Stomach (tissue), 9 donors: ENCODE measurements around the gene PDS5A. TPM values are rescaled to one million over a fixed set of nuclear protein-coding genes. Genes with fewer than 3 reads are reported as not detected.
"Not testable (repeated sequence)": the region's sequence is repeated elsewhere in the genome, so short reads cannot be mapped to it uniquely, and the experiment has no call there.

Experiments used
- DNase-seq, 2 donors: peaks; one replicate each; pipeline versions ENCODE4 v3.0.0 to v3.0.0-alpha.2; 2013 to 2019
- H3K27ac ChIP-seq, 5 donors: fragments of 200-600 bp in 4 of 5; sonication (generic) in 4 of 5; one replicate each; pipeline ENCODE4 v1.5.1; 2013 to 2019; ENCODE audit warnings: mild to moderate bottlenecking in 1 of 5, moderate library complexity in 1 of 5
- H3K27me3 ChIP-seq, 3 donors: fragments of 200-600 bp; sonication (generic); one replicate each; pipeline ENCODE4 v1.5.1; 2017 to 2019; ENCODE audit warnings: mixed run types in 1 of 3
- H3K36me3 ChIP-seq, 4 donors: fragments of 200-600 bp; sonication (generic); 1 replicate in 3 of 4; 2 replicates in 1 of 4; pipeline ENCODE4 v1.5.1; 2016 to 2019
- H3K4me1 ChIP-seq, 4 donors: fragments of 200-600 bp; sonication (generic); one replicate each; pipeline ENCODE4 v1.5.1; 2016 to 2019
- H3K4me3 ChIP-seq, 4 donors: fragments of 200-600 bp; sonication (generic) in 3 of 4; one replicate each; pipeline ENCODE4 v1.5.1; 2016 to 2019; ENCODE audit warnings: mild to moderate bottlenecking in 1 of 4
- H3K9me3 ChIP-seq, 4 donors: fragments of 200-600 bp; sonication (generic); one replicate each; pipeline ENCODE4 v1.5.1; 2016 to 2019
- CTCF ChIP-seq, 7 experiments: fragments of 450-650 bp in 4 of 7; fragments of 200-600 bp in 3 of 7; sonication (generic) in 3 of 7; IDR thresholded peaks; one replicate each; pipeline ENCODE4 v1.5.1; 2016 to 2019; ENCODE audit warnings: antibody characterized with exemption in 7 of 7, control low read depth in 2 of 7, mild to moderate bottlenecking in 1 of 7
- EP300 ChIP-seq: sonication (generic); formaldehyde crosslinking; IDR thresholded peaks from one replicate; pipeline ENCODE4 v1.6.1; 2017; ENCODE audit warnings: antibody characterized with exemption
- POLR2A ChIP-seq, 4 donors: fragments of 450-650 bp; IDR thresholded peaks; one replicate each; pipeline ENCODE4 v1.6.1; 2016; ENCODE audit warnings: antibody characterized with exemption in 4 of 4, control low read depth in 2 of 4, mild to moderate bottlenecking in 1 of 4, moderate library complexity in 1 of 4
- POLR2AphosphoS5 ChIP-seq, 3 donors: sonication (generic); formaldehyde crosslinking; IDR thresholded peaks; one replicate each; pipeline ENCODE4 v1.6.1; 2016; ENCODE audit warnings: antibody characterized with exemption in 3 of 3
- WGBS, 5 donors: extraction: QIAGEN DNeasy Blood & Tissue Kit in 3 of 5; methylation state at CpG; one replicate each; pipeline versions ENCODE4 v1.1.5 to v1.1.7; 2013 to 2018; 5-methylcytosine and 5-hydroxymethylcytosine counted together
- intact Hi-C: fragments of 100-400 bp; cut with DNase I; formaldehyde crosslinking; loops from one replicate; pipeline ENCODE4 v1.15.1; 2023; ENCODE audit warnings: low total_unique reads
- polyA plus RNA-seq, 3 donors: library from polyadenylated mRNA; stranded (reverse); fragments of 200-250 nt; gene quantifications; one replicate each; pipeline ENCODE4 v1.2.3, GENCODE V29; 2013
- total RNA-seq, 5 donors: library from RNA; depleted of rRNA; stranded (reverse); fragments of >200 nt; gene quantifications; one replicate each; pipeline versions ENCODE4 v1.1.0 to v1.2.3, GENCODE V29; 2014 to 2016
- donor health status: healthy with polysubstance abuse.
- donor health status: Bipolar disorder and iron deficiency.
- donor health status: healthy.

The PDS5A gene
- total and polyA plus RNA-seq, 8 donors = 14.7 to 117 (median 82.4) TPM

- H3K27ac ChIP-seq = no peak overlapping the region
- H3K4me3 ChIP-seq = no peak overlapping the region
- H3K9me3 ChIP-seq = no peaks in the 10 kb centered on the region
- 64 to 75% (median 71%) methylated on average over 6 of the region's 6 CpGs for WGBS, 5 donors
- DNase-seq = no peak
- no peaks in the 10 kb centered on the region for H3K36me3 ChIP-seq
- intact Hi-C loops = no loop called here
- no peak for TF ChIP-seq CTCF (IDR thresholded peaks at IDR 0.05)
- no peak for TF ChIP-seq POLR2A (IDR thresholded peaks at IDR 0.05)
- TF ChIP-seq EP300 = no peak
- TF ChIP-seq POLR2AphosphoS5 (IDR thresholded peaks at IDR 0.05) = no peak
- H3K4me1 ChIP-seq = no peaks in the 10 kb centered on the region
- no peaks in the 10 kb centered on the region for H3K27me3 ChIP-seq
These were observed 165.2 kb downstream of the PDS5A start for GRCh38 chr4:39812500-39812899.

GRCh38 chr4:39808231-39808749, 169.4 kb downstream of the PDS5A start:
- no peaks in the 10 kb centered on the region for H3K4me1 ChIP-seq
- no peaks in the 10 kb centered on the region for H3K9me3 ChIP-seq
- TF ChIP-seq POLR2A (IDR thresholded peaks at IDR 0.05) (no peak), POLR2AphosphoS5 (IDR thresholded peaks at IDR 0.05) (no peak), EP300 (no peak), CTCF (IDR thresholded peaks at IDR 0.05) (no peak)
- H3K36me3 ChIP-seq = no peaks in the 10 kb centered on the region
- no peak overlapping the region for H3K27ac ChIP-seq
- no peaks in the 10 kb centered on the region for H3K27me3 ChIP-seq
- no peak overlapping the region for H3K4me3 ChIP-seq
- no peak for DNase-seq
- intact Hi-C loops = no loop called here
- WGBS, 5 donors = 64 to 72% (median 66%) methylated on average over 8 of the region's 8 CpGs

- intact Hi-C loops = no loop called here
- Histone ChIP-seq H3K4me3 (no peak overlapping the region), H3K36me3 (no peaks in the 10 kb centered on the region), H3K4me1 (no peaks in the 10 kb centered on the region), H3K27me3 (no peaks in the 10 kb centered on the region), H3K9me3 (no peaks in the 10 kb centered on the region), H3K27ac (no peak overlapping the region)
- no peak for DNase-seq
- no peak for TF ChIP-seq POLR2A (IDR thresholded peaks at IDR 0.05)
- 56 to 90% (median 83%) methylated on average over 4 of the region's 4 CpGs for WGBS, 5 donors
These were observed 175.7 kb downstream of the PDS5A start for GRCh38 chr4:39802005-39802404.

- intact Hi-C loops, H3K27ac ChIP-seq, H3K9me3 ChIP-seq, H3K36me3 ChIP-seq, H3K4me1 ChIP-seq, H3K4me3 ChIP-seq, H3K27me3 ChIP-seq, DNase-seq: not testable (repeated sequence)
- 91 to 94% (median 93%) methylated on average over 13 of the region's 13 CpGs for WGBS, 5 donors
These were observed 184.7 kb downstream of the PDS5A start for GRCh38 chr4:39792976-39793375.

- intact Hi-C loops = no loop called here
- 86 to 96% (median 91%) methylated on average over 3 of the region's 3 CpGs for WGBS, 5 donors
These were observed 185.2 kb downstream of the PDS5A start for GRCh38 chr4:39792529-39792928.

More at GRCh38 chr4:39792529-39792928, 185.2 kb downstream of the PDS5A start:
- Histone ChIP-seq H3K4me3 (no peak overlapping the region), H3K36me3 (no peaks in the 10 kb centered on the region), H3K27me3 (no peaks in the 10 kb centered on the region), H3K27ac (no peak overlapping the region), H3K4me1 (no peaks in the 10 kb centered on the region), H3K9me3 (no peaks in the 10 kb centered on the region)
- no peak for DNase-seq
- TF ChIP-seq CTCF (IDR thresholded peaks at IDR 0.05) (no peak), EP300 (no peak), POLR2AphosphoS5 (IDR thresholded peaks at IDR 0.05) (no peak), POLR2A (IDR thresholded peaks at IDR 0.05) (no peak)
